GM19468 (cell line): ENCODE data around the gene SAP30BP.

Experiments
- ATAC-seq: cut with Tn5 transposase; IDR thresholded peaks from one replicate; pipeline ENCODE4 v1.9.1; 2021; ENCODE audit warnings: mild to moderate bottlenecking, moderate library complexity, moderate number of reproducible peaks; ENCODE audit not compliant: unreplicated experiment; ENCODE audit errors: extremely low read depth

Gene SAP30BP

DNA sequence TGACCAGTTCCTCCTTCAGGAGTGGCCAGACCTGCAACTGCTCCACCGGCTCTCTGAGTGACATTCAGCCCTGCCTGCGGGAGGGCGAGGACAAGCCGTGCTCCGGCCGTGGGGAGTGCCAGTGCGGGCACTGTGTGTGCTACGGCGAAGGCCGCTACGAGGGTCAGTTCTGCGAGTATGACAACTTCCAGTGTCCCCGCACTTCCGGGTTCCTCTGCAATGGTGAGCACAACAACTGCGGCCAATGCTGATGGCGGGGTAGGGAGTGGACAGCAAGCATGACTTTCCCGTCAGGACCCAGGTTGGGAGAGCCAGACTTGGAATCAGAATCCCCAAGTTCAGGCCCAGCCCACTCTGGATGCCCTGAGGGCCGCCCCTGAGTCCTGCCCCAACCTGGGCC is 66.3 kb downstream of the SAP30BP start:
- no peak for ATAC-seq

DNA sequence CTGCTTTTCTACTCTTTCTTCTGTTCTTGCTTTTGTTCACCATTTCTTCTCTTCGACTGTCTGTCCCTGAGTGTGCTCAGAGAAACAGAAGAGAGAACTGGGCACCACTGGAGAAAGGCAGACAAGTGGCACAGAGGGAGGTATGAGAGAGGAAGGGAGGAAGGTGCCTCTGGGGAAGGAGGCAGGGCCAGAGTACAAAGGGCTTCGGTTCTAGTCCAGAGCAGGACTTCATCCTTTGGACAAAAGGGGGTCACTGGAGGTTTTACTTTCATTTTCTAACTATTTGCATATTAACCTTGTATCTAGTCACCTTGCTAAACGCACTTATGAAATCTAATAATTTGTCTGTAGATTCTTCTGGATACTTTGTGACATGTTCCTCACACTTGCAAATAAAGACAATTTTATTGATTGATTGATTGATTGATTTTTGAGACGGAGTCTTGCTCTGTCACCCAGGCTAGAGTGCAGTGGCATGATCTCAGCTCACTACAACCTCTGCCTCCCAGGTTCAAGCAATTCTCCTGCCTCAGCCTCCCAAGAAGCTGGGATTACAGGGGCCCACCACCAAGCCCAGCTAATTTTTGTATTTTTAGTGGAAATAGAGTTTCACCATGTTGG is 67.6 kb downstream of the SAP30BP start:
- no peak for ATAC-seq

DNA sequence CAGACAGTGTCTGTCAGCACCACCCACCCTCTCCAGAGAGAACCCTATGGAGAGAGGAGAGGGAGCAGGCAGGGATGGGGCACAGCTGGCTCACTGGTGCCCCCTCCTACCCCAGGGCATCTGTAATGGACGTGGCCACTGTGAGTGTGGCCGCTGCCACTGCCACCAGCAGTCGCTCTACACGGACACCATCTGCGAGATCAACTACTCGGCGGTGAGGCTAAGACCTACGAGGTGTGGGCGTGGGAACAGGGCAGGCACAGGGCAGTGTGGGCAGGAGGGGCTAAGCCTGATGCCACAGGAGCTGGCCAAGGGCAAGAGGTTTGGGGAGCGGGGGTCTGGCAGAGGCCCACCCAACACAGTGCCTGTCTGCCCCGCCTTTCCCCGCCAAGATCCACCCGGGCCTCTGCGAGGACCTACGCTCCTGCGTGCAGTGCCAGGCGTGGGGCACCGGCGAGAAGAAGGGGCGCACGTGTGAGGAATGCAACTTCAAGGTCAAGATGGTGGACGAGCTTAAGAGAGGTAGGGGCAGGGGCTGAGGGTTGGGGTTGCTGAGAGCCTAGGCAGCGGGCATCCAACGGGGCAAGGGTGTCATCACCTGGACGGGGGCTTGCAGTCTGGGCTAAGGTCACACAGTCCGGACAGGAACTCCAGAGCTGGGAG is 69.2 kb downstream of the SAP30BP start:
- no peak for ATAC-seq

DNA sequence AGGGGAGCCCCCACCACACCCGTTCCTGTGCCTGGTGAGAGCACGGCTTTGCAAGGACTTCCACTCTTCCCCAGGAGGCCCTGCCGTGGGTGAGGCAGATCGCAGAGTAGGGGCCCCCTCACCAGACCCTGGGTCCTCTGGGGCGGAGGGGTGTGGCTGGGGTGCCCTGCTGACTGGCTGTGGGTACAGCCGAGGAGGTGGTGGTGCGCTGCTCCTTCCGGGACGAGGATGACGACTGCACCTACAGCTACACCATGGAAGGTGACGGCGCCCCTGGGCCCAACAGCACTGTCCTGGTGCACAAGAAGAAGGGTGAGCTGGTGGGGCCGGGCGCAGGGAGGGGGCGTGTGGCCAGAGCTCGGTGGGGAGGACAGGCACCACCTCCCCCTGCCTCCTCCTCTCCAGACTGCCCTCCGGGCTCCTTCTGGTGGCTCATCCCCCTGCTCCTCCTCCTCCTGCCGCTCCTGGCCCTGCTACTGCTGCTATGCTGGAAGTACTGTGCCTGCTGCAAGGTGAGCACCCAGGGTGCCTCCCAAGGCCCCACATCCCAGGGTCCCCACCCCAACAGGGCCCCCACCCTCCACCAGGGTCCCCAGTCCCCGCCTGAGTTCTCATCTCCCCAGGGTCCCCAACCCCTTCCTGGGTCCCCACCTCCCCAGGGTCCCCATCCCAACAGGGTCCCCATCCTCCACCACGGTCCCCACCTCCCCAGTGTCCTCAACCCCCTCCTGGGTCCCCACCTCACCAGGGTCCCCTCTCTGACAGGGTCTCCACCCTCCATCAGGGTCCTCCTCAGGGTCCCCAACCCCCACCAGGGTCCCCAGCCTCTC is 70.2 kb downstream of the SAP30BP start:
- ATAC-seq = no peak

DNA sequence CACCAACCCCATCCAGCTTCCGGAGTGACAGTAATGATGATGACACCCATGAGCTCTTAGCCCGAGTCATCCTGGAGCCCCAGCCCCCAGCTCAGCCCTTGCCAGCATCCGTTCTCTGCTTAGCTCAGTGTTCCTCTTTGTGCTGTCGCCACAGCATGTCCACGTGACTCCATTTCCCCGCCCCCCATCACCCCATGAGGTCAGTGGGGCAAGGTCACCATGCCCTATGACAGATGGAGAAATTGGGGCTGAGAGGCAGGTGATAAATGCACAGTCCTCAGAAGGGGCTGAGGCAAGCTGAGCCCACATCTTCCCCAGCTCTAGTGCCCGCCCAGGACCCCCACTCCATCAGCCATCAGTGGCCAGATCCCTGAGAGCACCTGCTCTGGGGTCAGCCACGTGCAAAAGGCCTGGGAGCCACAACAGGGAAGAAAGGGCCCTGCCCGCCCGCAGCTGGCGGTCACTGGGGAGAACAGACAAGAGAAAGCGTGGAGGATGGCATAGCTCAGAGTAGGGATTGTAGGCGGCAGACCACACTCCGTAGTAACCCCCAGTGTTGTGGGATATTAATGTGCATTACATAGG is 71.2 kb downstream of the SAP30BP start:
- ATAC-seq = no peak

DNA sequence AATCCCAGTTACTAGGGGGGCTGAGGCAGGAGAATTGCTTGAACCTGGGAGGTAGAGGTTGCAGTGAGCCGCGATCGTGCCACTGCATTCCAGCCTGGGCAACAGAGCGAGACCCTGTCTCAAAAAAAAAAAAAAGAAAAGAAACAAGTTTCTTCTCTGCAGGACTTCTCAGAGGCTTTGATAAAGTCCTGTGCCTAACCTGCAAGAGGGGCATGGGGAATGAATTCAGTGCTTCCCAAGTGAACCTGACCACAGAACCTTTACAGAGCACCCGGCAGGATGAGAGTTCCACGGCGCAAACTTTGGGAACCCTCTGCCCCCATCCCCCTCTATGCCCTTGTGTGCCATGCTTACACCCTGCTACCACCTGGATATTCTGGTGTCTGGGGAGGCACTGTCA is 72.0 kb downstream of the SAP30BP start:
- no peak for ATAC-seq

DNA sequence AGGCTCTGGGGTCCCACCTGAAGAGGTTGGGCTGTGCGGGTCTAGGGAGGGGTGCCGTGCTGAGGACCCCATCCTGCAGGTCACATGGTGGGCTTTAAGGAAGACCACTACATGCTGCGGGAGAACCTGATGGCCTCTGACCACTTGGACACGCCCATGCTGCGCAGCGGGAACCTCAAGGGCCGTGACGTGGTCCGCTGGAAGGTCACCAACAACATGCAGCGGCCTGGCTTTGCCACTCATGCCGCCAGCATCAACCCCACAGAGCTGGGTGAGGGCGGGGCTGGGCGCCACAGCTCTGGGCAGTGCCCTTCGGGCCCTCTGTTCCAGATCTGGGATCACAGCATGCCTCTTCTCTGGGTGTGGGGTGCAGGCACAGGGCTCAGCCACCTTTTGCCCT is 72.7 kb downstream of the SAP30BP start:
- ATAC-seq = no peak

DNA sequence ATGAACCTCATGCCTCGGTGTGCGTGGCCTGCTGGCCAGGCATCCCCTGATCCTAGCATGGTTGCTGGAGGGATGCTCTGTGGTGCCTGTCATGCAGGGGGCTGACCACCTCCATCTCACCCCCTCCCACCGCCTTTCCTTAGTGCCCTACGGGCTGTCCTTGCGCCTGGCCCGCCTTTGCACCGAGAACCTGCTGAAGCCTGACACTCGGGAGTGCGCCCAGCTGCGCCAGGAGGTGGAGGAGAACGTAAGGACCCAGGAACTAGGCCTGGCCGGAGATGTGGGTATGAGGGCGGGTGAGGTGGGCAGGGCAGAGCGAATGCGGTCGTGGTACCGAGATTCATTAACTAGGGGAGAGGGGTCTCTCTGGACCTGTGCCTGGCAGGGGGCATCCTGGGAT is 73.1 kb downstream of the SAP30BP start:
- no peak for ATAC-seq

DNA sequence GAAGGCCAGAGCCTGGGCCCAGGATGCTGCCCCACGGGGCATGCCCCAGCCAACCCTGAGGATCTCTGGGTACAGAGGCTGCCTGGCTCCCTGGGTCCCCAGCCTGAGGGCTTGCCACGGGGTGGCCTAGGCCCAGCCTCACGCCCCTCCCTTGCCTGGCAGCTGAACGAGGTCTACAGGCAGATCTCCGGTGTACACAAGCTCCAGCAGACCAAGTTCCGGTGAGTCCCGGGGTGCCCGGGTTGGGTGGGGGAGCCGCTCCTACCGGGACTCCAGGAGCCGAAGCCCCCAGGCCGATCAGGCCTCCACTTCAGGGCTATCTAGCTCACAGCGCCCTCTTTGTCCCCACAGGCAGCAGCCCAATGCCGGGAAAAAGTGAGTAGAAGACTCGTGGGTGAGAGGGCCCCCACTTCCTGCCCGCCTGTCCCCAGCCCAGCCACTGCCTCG is 73.5 kb downstream of the SAP30BP start:
- ATAC-seq = no peak

DNA sequence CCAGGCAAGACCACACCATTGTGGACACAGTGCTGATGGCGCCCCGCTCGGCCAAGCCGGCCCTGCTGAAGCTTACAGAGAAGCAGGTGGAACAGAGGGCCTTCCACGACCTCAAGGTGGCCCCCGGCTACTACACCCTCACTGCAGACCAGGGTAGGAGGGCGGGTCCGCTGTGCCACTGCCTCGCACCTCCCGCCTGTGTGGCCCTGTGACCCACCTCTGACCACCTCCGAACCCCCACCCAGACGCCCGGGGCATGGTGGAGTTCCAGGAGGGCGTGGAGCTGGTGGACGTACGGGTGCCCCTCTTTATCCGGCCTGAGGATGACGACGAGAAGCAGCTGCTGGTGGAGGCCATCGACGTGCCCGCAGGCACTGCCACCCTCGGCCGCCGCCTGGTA is 75.2 kb downstream of the SAP30BP start:
- ATAC-seq = no peak

DNA sequence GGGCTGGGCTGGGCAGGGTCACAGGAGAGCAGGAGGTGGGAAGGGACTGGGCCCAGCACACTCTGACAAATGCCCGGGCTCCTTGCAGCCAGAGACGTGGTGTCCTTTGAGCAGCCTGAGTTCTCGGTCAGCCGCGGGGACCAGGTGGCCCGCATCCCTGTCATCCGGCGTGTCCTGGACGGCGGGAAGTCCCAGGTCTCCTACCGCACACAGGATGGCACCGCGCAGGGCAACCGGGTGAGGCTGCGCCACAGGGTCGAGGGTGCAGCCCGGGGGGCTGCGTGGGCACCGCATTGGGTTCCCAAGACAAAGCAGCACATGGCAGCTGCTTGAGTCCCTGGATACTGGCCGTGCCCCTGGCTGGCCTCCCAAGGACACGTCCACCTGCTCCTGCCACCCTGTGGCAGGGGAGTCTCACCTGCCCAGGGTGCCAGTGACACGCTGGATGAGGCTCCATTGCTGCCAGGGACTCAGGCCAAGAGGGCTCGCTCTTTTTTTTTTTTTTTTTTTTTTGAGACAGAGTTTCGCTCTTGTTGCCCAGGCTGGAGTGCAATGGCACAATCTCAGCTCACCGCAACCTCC is 76.6 kb downstream of the SAP30BP start:
- no peak for ATAC-seq

DNA sequence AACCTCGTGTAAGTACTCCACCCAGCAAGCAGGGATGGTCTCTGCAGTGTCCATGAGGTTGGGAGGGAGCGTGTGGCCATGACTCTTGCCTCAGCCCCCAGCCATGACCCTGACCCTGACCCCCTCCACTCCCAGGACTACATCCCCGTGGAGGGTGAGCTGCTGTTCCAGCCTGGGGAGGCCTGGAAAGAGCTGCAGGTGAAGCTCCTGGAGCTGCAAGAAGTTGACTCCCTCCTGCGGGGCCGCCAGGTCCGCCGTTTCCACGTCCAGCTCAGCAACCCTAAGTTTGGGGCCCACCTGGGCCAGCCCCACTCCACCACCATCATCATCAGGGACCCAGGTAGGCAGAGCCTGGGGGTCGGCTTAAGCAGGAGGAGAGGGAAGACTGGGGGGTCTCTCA is 81.6 kb downstream of the SAP30BP start:
- ATAC-seq = no peak

DNA sequence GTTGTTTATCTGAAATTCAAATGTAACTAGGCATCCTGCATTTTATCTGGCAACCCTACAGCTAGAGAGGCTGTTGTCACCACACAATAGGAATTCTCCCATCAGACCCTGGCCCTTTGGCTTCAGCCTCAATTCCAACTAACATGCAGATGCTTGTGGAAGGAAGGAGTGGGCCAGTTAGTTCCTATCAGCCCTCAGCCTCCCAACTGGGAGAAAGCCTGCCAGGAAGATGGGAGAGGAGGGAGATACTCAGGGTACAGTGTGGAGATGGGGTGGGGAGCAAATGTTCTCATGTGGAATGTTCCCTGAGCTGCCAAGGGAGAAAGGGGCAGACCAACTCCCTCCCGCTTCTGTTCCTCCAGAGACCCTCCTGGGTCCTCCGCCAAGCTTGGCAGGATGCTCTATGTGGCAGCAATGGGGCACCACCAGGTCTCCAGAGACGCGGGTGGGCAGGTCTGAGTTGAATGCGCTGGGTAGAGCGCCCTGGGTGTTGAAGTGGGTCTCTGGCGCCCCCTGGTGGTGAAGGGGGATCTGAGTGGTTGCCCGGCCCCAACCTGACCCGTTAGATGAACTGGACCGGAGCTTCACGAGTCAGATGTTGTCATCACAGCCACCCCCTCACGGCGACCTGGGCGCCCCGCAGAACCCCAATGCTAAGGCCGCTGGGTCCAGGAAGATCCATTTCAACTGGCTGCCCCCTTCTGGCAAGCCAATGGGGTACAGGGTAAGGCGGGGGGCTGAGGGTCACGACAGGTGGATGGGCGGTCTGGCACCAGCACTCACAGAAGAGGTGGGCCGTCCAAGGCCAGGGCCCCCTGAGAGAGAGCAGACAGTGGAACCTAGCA is 82.6 kb downstream of the SAP30BP start:
- no peak for ATAC-seq

DNA sequence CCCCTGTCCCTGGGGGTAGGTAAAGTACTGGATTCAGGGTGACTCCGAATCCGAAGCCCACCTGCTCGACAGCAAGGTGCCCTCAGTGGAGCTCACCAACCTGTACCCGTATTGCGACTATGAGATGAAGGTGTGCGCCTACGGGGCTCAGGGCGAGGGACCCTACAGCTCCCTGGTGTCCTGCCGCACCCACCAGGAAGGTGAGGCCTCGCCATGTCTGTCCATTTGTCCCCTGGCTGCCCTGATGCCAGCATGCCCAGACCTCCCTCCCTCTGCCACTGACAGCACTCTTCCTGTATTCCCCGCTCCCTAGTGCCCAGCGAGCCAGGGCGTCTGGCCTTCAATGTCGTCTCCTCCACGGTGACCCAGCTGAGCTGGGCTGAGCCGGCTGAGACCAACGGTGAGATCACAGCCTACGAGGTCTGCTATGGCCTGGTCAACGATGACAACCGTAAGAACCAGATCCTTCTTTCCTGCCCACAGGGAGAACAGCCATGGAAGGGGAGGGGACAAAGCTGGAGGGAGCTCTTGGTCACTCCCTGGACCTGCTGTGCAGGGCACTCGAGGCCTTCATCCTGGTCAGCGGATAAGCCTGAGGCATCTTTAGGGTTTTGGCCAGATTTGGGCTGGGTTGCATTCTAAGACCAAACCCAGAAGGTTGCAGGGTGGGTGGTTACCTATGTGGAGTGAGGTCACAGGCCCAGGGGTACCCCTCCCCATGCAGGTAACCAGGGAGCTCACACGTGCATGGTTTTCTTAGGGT is 83.7 kb downstream of the SAP30BP start:
- ATAC-seq = no peak

DNA sequence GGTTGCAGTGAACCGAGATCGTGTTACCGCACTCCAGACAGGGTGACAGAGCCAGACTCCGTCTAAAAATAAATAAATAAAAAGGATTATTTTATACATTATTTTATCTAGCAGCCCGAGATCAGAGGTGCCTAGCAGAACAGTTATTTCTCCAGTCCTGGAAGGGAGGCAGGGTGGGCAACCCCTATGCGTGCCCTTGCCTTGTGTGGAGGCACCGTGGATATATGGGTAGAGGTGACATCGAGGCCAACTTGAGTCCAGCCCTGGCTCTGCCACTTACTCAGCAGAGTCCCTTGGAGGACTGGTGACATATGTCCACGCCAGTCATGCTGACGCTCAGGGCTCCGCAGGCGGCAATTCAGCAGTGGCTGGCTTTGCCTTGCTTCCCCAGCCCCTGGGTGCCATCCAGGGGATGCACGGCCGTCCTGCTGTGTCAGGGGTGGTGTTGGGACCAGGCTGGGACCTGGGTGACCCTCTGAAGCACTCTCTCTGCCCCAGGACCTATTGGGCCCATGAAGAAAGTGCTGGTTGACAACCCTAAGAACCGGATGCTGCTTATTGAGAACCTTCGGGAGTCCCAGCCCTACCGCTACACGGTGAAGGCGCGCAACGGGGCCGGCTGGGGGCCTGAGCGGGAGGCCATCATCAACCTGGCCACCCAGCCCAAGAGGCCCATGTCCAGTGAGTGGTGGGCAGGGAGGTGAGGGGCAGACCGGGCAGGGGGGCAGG is 84.7 kb downstream of the SAP30BP start:
- no peak for ATAC-seq

DNA sequence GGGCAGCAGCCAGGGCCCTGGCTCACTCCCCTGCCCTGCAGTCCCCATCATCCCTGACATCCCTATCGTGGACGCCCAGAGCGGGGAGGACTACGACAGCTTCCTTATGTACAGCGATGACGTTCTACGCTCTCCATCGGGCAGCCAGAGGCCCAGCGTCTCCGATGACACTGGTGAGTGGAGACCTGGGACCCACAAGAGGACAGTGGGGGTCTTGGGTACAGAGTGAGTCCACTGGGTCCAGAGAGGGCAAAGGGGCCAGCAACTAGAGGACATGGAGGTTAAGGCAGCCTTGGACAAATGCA is 85.2 kb downstream of the SAP30BP start:
- ATAC-seq = no peak

DNA sequence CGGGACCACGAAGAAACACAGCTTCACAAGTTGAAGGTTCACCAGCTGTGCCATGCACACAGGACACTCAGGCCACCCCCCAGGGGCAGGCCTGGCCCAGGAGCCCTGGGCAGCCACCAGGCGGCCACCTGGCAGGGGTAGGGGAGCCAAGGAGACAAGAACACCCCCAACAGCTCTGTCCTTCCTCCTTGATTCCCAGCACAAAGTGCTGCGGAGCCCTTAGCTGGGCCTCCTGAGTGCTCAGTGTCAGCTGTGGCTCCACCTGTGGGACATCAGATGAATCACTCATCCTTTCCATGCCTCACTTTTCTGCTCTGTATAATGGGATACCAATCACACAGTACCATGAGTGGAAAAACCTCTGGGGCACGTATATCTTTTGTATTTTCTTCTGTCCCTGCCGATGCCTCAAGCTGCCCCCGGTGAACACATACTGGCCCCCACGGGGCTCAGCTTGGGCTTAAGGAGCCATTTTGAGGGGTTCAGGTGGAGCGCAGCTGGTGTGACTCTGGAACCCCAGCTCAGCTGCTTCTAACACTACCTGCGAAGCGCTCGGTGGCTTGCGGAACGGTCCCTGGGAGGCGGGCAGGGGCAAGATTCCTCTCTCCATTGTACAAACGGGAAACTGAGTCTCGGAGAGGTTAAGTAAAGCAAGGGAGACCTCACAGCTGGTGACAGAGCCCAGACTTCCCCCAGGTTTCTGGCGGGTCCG is 85.8 kb downstream of the SAP30BP start:
- ATAC-seq = no peak
